Ovary (tissue), 9 donors: ENCODE data around the gene SND1. TPM values are rescaled to one million over a fixed set of nuclear protein-coding genes. Genes with fewer than 3 reads are reported as not detected.

Experiments
- DNase-seq, 5 donors: peaks; one replicate each; pipeline ENCODE4 v3.0.0-alpha.2; 2019 to 2020
- H3K27ac ChIP-seq, 2 donors: fragments of 200-600 bp; one replicate each; pipeline versions ENCODE4 v1.5.1 to v1.8.0; 2019 to 2022
- H3K27me3 ChIP-seq: fragments of 200-600 bp; one replicate; pipeline ENCODE4 v1.8.0; 2022
- H3K36me3 ChIP-seq: fragments of 200-600 bp; sonication (generic); one replicate; pipeline ENCODE4 v1.5.1; 2019
- H3K4me1 ChIP-seq: one replicate; pipeline ENCODE4 v1.8.1; 2013; ENCODE audit warnings: mild to moderate bottlenecking, moderate library complexity; ENCODE audit not compliant: insufficient read depth
- H3K4me3 ChIP-seq: fragments of 200-600 bp; sonication (generic); one replicate; pipeline ENCODE4 v1.5.1; 2017
- H3K9me3 ChIP-seq, 2 donors: fragments of 200-600 bp in 1 of 2; sonication (generic) in 1 of 2; one replicate each; pipeline versions ENCODE4 v1.5.1 to v1.8.1; 2013 to 2019; ENCODE audit warnings: mild to moderate bottlenecking in 1 of 2, moderate library complexity in 1 of 2
- EP300 ChIP-seq: sonication (generic); formaldehyde crosslinking; IDR thresholded peaks from one replicate; pipeline ENCODE4 v1.6.1; 2017; ENCODE audit warnings: antibody characterized with exemption
- POLR2A ChIP-seq: fragments of 450-650 bp; IDR thresholded peaks from one replicate; pipeline ENCODE4 v1.6.1; 2017; ENCODE audit warnings: antibody characterized with exemption, mild to moderate bottlenecking, moderate library complexity
- WGBS, 3 donors: extraction: QIAGEN DNeasy Blood & Tissue Kit in 1 of 3; methylation state at CpG; one replicate each; pipeline versions ENCODE4 v1.1.5 to v1.1.7; 2013 to 2017; 5-methylcytosine and 5-hydroxymethylcytosine counted together
- intact Hi-C, 4 donors: fragments of 100-400 bp; cut with DNase I; formaldehyde crosslinking; loops; one replicate each; pipeline versions ENCODE4 v1.11.0 to v1.15.1; 2022 to 2023
- polyA plus RNA-seq, 2 donors: library from polyadenylated mRNA; stranded (reverse); fragments of 200-250 nt in 1 of 2; fragments of 350-450 nt in 1 of 2; fragmentation: Illumina TruSeq in 1 of 2; extraction: RNeasy Lipid Tissue Mini Kit (QIAGEN cat#74804) in 1 of 2; gene quantifications; one replicate each; pipeline ENCODE4 v1.2.3, GENCODE V29; 2013 to 2014
- total RNA-seq, 7 donors: library from RNA; depleted of rRNA in 2 of 7; stranded (reverse); fragments of >200 nt in 2 of 7; fragmentation: NEBNext Ultra II Directional in 3 of 7; extraction: Animal tissue kit (Norgen Biotek cat#: 25700) in 3 of 7; gene quantifications; one replicate each; pipeline versions ENCODE4 v1.1.0 to v1.2.4, GENCODE V29; 2016 to 2023
- TF ChIP-seq, protein P1 (sequence below), 3 donors: fragments of 450-650 bp in 2 of 3; fragments of 200-600 bp in 1 of 3; IDR thresholded peaks; one replicate each; pipeline versions ENCODE4 v1.5.1 to v1.8.0; 2016 to 2022; ENCODE audit warnings: antibody characterized with exemption in 3 of 3, mild to moderate bottlenecking in 1 of 3
- donor health status: DM: no; HTN: no; CAD: no; lungs with moderate emphysema.
- donor health status: DM: no; HTN: no; CAD: no.
- donor health status: Bipolar disorder and iron deficiency.
- donor health status: DM: yes; HTN: yes; CAD: no.
- donor health status: DM: no; HTN: no; CAD: no.
- donor health status: DM: yes; HTN: yes; CAD: no.

SND1 gene
- total and polyA plus RNA-seq, 9 donors, result 91.4 to 297 (median 182) TPM

DNA sequence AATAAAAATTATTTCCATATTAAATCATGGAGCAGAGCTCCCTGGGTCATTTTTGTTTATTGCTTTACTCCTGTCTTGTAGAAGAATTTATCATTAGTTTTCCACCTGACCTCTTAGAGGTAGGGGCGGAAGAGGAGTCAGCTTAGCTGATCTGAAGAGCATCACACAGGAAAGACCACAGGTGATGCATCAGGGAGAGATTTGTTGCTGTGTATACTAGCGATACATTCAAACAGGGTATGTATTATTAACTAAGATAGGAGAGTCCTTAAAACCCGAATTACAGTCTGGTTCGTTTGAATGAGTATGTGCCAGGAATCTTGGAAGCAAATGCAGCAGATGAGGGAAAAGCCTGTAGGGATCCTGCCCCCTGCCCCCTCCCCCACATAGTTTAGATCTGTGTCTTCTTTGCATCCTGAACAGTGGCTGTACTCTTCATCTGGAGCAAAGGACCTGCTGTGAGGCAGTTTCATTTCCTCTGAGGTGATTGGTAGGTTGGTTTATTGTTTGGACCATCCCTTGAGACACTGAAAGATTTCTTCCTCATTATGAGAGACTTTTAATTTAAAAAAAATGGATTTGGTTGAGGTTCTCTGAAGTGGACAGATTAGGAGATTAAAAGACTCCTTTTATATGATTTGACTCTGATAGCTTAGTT is 177.0 kb downstream of the SND1 start:
- WGBS, 3 donors, result 75 to 78% (median 75%) methylated on average over 4 of the region's 4 CpGs
- no peak for DNase-seq
- Histone ChIP-seq H3K4me1 (no peaks in the 10 kb centered on the region), H3K36me3 (no peaks in the 10 kb centered on the region), H3K4me3 (no peak overlapping the region), H3K27me3 (no peaks in the 10 kb centered on the region), H3K9me3 (no peaks in the 10 kb centered on the region), H3K27ac (no peak overlapping the region)
- intact Hi-C loops, result no loop called here
- TF ChIP-seq, protein P1, sequence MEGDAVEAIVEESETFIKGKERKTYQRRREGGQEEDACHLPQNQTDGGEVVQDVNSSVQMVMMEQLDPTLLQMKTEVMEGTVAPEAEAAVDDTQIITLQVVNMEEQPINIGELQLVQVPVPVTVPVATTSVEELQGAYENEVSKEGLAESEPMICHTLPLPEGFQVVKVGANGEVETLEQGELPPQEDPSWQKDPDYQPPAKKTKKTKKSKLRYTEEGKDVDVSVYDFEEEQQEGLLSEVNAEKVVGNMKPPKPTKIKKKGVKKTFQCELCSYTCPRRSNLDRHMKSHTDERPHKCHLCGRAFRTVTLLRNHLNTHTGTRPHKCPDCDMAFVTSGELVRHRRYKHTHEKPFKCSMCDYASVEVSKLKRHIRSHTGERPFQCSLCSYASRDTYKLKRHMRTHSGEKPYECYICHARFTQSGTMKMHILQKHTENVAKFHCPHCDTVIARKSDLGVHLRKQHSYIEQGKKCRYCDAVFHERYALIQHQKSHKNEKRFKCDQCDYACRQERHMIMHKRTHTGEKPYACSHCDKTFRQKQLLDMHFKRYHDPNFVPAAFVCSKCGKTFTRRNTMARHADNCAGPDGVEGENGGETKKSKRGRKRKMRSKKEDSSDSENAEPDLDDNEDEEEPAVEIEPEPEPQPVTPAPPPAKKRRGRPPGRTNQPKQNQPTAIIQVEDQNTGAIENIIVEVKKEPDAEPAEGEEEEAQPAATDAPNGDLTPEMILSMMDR (IDR thresholded peaks at IDR 0.05), result no peak
- TF ChIP-seq EP300 (no peak), POLR2A (no peak)

DNA sequence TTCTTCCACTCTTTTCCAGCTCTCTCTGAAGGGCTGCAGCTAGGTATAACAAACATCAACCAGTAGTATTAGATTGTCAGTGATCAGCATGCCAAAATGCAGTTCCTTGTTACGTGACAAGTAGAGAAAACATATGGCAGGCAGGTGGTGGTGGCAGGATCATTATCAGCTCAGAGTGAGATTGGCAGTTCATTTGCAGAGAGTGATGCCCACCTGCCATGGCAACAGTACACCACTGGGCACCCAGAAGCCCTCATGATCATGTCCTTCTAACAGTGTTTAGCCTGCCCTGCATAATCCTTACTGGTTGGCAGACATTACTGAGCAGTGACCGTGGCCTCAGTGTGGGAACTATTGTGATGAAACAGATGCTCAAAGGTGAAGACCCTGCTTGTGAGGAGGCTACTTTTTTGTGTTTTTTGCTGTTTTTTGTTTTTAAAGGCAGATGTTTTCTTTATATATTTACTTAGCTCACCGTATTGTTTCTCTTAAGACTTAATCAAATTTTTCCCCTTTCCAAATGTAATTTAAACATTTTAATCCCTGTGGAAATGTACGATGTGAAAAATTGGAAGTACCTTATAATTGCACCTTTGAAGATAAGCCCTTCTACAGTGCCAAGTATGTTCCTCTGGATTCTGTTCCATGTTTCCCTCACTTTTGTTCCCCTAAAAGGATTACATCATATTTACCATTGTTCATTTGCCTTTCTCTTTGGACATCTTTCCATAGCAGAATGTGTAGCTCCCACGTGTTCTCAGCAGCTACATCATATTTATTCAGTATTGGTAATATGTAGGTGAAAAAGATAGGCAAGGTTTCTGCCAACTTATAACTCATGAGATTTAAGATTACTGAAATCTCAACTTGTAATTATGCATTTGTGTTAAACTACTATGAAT is 179.6 kb downstream of the SND1 start:
- no peak for DNase-seq
- no peaks in the 10 kb centered on the region for H3K36me3 ChIP-seq
- WGBS, 3 donors, result 61 to 75% (median 66%) methylated on average over 5 of the region's 5 CpGs
- no peaks in the 10 kb centered on the region for H3K4me1 ChIP-seq
- no peaks in the 10 kb centered on the region for H3K27me3 ChIP-seq
- no peaks in the 10 kb centered on the region for H3K9me3 ChIP-seq
- TF ChIP-seq POLR2A (no peak), EP300 (no peak)
- TF ChIP-seq, protein P1 (IDR thresholded peaks at IDR 0.05), result no peak
- no peak overlapping the region for H3K4me3 ChIP-seq
- intact Hi-C loops, result no loop called here
- H3K27ac ChIP-seq, result no peak overlapping the region

DNA sequence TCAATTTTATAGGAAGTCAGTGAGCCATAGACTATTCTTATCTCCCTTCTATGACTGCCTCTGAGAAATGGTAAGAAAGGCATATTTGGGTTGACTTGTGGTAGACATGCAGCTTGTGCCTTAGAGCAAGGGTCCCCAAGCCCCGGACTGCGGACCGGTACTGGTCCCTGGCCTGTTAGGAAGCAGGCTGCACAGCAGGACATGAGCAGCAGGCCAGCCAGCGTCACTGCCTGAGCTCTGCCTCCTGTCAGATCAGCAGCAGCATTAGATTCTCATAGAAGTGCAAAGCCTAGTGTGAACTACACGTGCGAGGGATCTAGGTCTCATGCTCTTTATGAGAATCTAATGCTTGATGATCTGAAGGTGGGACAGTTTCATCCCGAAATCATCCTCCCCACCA is 180.6 kb downstream of the SND1 start:
- Histone ChIP-seq H3K36me3 (no peaks in the 10 kb centered on the region), H3K27me3 (no peaks in the 10 kb centered on the region), H3K9me3 (no peaks in the 10 kb centered on the region), H3K4me1 (no peaks in the 10 kb centered on the region), H3K4me3 (no peak overlapping the region), H3K27ac (no peak overlapping the region)
- WGBS, 3 donors, result 95 to 98% (median 98%) methylated on average over 7 of the region's 7 CpGs
- TF ChIP-seq, protein P1 (IDR thresholded peaks at IDR 0.05), result no peak
- TF ChIP-seq POLR2A (no peak), EP300 (no peak)
- intact Hi-C loops, result no loop called here
- DNase-seq, result no peak

DNA sequence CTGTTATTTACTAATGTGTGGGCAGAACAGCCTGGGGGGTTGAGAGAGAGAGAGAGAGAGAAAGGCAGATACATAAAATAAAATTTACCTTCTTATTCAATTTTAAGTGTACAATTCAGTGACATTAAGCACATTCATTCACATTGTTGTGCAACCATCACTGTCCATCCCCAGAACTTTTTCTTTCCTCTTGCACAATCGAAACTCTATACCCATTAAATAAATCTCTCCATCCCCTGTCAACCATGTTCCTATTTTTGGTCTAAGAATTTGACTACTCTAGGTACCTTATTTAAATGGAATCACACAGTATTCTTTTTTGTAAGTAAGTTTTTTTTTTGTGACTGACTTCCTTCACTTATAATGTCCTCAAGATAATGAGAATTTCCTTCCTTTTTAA is 181.6 kb downstream of the SND1 start:
- 88 to 98% (median 89%) methylated on average over 1 of the region's 1 CpG for WGBS, 3 donors
- TF ChIP-seq POLR2A (no peak), EP300 (no peak)
- TF ChIP-seq, protein P1 (IDR thresholded peaks at IDR 0.05), result no peak
- no peak for DNase-seq
- H3K36me3 ChIP-seq, result no peaks in the 10 kb centered on the region
- no peaks in the 10 kb centered on the region for H3K9me3 ChIP-seq
- H3K4me1 ChIP-seq, result no peaks in the 10 kb centered on the region
- H3K27me3 ChIP-seq, result no peaks in the 10 kb centered on the region
- intact Hi-C loops, result no loop called here
- no peak overlapping the region for H3K4me3 ChIP-seq
- H3K27ac ChIP-seq, result no peak overlapping the region
